Sciatic nerve (tissue), 2 donors: Measurements from ENCODE around the gene OTOS. TPM values are rescaled to one million over a fixed set of nuclear protein-coding genes. Genes with fewer than 3 reads are reported as not detected.

Source experiments
- ATAC-seq: fragments of 200-7000 bp; cut with Tn5 transposase; one replicate; pipeline ENCODE4 v1.9.1; 2020; ENCODE audit warnings: mild to moderate bottlenecking, moderate library complexity
- DNase-seq: peaks from one replicate; pipeline ENCODE4 v3.0.0-alpha.2; 2020; ENCODE audit warnings: low spot score
- intact Hi-C: fragments of 100-400 bp; cut with DNase I; formaldehyde crosslinking; loops from one replicate; pipeline ENCODE4 v1.14.2; 2022
- total RNA-seq: library from RNA; stranded (reverse); fragmentation: NEBNext Ultra II Directional; extraction: Animal tissue kit (Norgen Biotek cat#: 25700); gene quantifications from one replicate; pipeline ENCODE4 v1.2.1, GENCODE V29; 2021
- donor health status: DM: no; HTN: no; CAD: no.
- donor health status: DM: no; HTN: no; CAD: no.

Gene OTOS
- total RNA-seq, 1 donor from 2014 or later = not detected

DNA sequence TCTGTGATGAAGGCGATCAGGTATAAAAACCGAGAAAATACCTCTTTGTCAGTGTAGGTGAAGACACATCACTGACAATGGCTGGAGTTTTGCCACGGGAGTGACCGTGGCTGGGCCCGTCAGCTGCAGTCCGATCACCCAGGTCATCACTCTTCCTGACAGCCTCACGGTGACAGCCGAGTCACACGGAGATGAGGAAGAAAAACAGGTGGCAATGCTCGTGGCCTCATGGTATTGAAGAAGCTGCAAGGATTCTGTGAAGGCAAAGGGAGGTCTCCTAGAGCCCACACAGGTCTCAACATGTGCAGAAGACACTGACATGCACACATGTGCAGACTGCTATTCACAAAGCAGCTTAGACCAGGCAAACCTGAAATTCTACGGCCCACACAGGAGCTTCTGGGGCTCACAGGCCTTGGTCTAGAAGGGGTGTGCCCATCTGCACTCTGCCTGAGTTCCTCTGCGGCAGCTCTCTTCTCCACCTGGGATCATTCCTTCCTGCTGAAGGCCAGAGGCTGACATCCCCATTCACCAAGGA, 11.8 kb downstream of the OTOS start:
- intact Hi-C loops = no loop called here
- ATAC-seq (no peak), DNase-seq (peak; percentile 14)

DNA sequence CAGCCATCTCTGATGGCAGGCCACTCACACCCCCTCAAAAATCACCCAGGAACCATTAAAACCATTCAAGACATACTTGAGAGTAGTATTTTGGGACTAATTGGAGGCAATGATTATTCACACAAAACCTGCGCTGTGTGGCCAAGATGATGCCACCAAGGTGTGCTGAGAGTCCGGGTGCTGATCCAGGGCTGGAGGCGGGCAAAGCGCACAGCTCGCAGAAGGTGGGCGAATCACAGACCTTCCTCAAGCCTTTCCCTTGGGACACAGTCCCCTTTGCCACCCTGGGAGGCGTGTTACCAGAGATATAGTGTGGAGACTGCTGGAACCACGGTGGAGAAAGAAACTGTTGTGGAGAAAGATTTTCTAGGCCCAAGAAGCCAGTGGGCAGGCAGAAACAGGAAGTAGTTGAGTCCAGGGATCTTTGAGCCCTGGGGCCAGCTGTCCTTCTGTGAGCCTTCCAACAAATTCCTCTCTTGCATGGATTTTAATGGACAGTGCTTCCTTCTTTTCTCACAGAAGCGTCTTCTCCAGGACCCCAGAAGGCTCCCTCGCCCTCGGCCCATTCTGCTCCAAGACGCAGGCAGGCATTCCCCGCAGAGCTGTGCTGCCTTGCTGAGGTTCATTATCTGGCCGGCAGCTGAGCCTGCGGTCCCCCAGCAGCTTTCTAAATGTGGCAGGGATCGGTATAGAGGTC, 12.4 kb downstream of the OTOS start:
- DNase-seq (peak; percentile 40), ATAC-seq (no peak)
- intact Hi-C loops = no loop called here

DNA sequence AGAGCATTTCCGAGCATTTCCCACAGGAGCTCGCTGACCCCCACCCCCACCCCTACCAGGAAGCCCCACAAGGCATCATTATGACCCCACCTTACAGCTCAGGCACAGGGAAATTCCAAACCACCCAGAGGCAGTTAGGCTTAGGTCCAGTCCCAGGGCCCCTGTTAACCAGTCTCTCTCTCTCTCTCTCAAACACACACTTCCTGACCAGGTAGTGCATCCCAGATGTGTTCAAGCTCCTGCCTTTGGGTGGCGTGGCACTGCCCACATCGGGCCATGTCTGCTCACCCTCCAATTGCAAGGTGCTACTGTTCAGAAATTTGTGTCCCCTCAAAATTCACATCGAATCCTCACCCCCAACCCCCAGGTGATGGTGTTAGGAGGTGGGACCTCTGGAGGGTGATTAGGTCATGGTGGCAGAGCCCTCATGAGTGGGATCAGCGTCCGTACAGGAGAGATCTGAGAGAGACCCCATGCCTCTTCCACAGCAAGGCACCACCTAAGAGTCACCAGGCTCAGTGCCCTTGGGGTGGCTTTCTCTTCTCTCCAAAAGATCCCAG, 13.2 kb downstream of the OTOS start:
- ATAC-seq = no peak
- intact Hi-C loops = no loop called here
- DNase-seq = peak; percentile 15

DNA sequence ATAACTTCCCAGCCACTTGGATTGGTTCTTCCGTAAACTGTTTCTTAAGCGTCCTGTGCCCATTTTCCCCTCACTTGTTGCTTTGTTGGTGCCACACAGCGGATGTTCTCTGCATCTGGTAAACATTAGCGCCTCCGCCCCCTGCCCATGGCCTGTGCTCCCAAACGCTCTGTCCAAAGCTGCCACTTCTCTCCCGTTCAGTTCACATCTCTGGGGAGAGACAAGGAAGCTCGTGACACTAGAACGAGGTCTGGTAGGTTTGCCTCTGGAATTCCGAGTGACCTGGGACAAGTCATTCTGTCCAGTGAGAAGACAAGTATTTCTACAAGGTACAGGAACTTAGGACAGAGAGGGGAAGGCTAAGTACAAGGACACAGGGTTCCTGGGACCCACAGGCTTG, 13.7 kb downstream of the OTOS start:
- ATAC-seq (no peak), DNase-seq (peak; percentile 19)
- intact Hi-C loops = no loop called here

DNA sequence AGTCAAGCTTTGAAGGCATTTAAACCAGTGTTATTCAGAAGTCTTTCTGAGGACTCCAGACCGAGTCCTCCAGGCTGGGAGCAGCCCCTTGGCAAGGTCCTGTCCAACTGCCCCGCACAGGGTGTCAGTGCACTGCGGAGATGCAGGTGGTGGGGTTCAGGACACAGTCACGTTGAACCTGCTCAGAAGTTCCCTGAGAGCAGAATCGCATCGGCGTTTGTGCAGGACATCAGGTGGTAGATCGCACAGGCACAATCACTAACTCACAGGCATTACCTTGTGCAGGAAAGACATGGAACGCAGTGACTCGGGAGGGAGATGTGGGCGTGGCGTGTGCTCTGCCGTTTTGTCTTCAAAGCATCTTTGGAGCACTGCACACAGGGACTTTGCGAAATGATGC, 14.7 kb downstream of the OTOS start:
- ATAC-seq (no peak), DNase-seq (peak; percentile 19)
- intact Hi-C loops = no loop called here

DNA sequence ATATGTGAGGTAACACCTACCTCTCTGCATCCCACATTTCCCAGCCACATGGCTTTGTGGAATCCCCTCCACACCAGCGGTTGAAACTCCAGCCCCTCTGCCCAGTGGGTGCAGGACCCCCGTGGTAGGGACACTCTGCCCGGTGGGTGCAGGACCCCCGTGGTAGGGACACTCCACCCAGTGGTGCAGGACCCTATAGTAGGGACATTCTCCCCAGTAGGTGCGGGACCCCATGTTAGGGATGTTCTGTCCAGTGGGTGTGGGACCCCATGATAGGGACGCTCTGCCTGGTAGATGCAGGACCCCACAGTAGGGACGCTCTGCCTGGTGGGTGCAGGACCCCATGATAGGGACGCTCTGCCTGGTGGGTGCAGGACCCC, 15.8 kb downstream of the OTOS start:
- intact Hi-C loops = no loop called here
- DNase-seq (peak; percentile 27), ATAC-seq (no peak)

DNA sequence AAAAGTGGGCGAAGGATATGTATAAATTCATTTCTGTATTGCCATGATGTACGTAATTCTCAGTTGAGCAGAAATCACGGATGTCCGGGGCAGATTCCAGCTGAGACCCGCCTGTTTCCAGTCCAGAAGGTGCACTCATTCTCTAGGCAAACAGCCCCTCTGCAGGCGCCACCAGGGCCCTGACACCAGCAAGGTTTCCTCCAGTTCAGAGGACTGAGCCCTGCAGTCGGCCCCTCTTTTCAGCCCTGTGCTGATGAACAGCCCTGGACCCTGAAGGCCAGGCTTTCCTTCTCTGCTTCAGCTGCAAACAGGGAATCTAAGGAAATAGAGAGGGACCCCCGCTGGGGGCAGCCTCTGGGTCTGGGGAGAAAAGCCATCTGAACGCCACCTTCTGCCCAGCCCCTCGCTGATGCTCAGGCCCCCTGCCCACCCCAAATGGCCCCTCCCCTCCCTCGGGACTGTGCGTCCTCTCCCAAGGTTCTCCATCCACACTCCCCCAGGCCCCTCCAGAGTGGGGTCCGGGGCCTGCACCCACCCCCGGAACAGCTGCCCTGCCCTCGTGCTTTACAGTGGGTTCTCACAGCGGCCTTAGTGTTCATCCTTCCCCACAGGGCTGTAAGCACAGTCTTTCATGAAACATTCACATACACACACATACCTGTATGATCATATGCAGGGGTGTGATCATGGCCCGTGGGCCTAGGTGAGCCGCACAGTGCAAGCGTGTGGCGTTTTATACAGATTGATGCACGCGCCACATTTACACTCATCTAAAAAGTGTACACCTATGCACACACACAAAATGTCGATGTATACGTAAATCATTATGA, 16.4 kb downstream of the OTOS start:
- no peak for ATAC-seq
- intact Hi-C loops = no loop called here
- peak; percentile 41 for DNase-seq

DNA sequence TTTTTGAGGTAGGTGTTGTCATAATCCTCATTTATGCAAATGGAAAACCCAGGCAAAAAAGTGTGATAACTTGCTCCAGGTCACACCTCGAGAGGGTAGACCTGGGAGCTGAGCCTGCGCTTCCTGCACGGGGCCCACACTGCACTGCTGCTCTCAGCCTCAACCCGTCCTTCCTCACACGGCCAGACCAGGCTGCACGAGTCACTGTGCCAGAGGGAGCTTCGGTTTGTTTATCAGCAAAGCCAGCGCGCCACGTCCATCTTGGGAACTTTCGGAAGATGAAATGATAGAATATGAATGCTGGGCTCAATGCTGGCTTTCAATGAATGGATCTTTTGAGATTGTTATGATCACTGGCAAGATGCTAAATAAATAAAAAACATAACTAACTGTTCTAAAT, 18.8 kb downstream of the OTOS start:
- no peak for ATAC-seq
- DNase-seq = no peak
- intact Hi-C loops = no loop called here

DNA sequence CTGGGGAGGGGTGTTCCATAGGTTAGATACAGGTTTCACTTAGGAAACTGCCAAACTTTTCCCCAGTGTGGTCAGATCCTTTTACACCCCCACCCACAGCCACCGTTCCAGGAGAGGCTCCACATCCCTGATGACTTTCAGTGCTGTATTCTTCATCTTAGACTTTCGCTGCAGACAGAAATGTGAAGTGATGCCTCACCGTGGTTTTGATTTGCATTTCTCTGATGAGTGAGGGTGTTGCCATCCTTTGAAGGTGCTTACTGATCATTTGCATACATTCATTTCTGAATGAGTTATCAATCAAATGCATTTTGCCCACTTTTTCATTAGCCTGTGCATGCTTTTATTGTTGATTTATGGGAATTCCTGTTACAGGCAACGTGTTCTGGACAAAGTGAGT, 19.3 kb downstream of the OTOS start:
- no peak for DNase-seq
- intact Hi-C loops = no loop called here
- no peak for ATAC-seq

DNA sequence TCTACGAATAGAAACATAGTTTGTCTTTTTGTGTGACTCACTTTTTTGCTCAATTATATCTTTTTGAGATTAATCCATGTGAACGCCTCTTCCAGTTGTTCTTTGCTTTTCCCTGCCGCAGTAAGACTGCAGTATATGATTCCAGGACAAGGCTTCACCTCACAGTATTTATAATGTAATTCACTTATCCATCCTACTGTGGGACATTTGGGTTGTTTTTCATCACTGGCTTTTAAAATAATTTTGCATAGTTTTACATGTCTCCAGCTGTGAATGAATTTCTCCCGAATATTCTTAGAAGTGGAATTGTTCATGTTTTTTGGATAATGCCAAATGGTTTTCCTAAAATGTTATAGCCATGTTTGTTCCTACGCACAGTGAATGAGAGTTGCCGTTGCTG, 26.2 kb downstream of the OTOS start:
- intact Hi-C loops = no loop called here
- DNase-seq (no peak), ATAC-seq (no peak)

DNA sequence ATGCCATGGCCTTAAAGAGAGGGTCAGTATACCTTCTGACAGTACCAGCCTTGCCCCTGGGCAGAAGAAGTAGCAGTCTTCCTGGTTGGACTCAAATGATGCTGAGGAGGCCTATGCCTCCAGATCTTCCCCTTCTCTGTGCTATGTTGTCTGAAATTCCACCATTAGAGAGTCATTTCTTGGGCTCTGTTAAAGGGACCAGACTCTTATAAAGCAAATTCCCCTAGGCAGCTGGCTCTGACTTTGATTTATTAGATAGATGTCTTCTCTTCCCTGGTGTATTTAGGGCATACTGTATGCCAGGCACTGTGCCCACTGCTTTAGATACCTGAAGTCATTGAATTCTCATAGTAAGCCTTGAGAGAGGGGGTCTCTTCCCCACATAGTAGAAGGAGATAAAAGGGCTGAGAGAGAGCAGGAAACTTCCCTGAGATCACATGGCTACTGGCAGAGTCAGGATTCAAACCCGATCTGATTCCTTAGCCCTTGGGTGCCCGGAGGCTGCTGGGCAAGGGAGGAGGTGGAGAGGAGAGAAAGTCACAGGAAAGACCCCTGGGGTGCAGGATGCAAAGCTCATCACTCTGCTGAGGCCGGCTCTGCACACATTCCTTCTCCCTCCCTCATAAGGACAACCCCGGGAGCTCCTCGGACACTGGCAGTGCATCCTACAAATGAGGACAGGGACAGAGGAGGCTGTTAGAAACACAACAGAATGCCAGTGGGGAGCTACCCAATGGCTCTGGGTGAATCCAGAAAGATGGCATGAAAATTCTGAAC, 27.4 kb downstream of the OTOS start:
- ATAC-seq = no peak
- DNase-seq = no peak
- intact Hi-C loops = no loop called here

DNA sequence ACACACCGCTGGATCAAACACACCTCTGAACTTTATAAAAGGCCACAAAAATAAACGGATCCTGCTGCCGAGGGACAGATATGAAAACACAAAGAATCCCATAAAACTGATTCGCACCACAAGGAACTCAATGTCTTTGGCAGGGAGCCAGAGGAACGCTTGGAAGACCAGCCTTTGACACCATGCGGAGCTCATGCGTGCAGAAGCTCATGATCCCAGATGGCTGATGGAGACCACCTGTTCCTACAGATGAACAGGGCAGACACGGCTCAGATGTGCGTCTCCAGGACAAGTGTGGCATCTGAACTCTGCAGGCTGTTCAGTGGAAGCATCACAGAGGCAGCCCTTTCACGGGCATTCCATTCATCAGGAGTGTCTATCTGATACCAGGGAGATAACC, 29.2 kb downstream of the OTOS start:
- intact Hi-C loops = no loop called here

DNA sequence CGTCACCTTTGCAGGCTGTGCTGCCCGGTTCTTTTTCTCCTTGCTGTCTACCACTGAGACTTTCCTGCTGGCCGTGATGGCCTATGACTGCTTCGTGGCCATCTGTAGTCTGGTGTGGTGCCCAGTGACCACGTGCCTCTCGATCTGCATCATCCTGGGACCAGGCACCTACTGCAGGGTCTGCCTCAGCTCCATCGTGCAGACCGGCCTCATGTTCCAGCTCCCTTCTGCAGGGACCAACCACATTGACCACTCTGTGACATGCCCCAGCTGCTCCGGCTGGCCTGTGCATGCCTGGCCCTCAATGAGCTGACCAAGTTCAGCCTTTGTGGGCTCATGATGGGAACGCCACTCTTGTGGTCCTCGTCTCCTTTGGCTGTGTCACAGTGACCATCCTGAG, 31.1 kb downstream of the OTOS start:
- intact Hi-C loops = no loop called here
- no peak for DNase-seq
- ATAC-seq = no peak

More for the DNA sequence above, 29.2 kb downstream of the OTOS start:
- ATAC-seq = no peak
- DNase-seq = no peak

DNA sequence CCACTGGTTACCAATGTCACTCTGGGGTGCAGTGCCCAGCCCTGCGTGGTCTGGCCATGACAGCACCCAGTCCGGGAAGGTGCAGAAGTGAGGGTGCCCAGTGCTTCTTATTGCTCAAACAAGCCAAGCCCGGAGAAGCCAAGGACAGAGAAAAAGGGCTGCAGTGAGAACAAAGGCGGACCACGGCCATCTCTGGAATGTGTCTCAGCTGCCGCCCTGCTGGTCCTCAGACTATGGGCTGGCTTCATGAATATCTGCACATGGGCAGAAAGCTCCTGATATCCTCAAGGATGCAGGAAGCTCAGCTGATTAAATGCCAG, 33.0 kb downstream of the OTOS start:
- DNase-seq (no peak), ATAC-seq (no peak)
- intact Hi-C loops = no loop called here

DNA sequence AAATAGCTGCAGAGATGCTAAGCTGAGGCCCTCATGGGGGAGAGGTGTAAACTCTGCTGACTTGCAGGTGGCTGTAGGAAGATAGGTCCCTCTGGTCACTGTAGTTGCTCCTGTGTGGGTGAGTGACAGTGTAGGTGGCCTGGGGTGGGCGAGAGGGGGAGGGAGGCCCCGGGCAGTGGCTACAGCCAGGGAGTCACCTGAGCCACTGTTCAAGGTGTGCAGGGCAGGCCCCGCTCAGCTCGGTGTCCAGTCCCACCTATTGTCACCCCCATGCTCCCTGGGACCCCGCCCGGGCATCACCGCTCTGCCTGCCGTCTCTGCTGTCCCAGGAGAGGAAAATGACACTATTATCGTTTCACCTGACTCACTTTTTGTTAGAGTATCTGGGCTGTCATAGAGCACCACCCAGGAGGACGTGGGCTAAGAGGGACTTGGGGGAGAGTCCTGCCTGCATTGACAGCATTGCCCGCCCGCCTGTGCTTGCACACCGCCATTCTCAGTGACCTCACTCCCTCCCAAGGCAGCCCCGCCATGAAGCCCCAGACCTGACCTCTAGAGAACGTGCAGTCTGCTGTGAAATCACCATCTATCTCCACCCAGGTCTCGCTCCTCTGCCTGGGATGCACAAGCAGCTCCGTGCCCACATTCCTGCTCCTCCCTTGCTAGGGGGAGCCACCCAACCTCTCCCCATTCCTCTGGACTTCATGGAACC, 33.5 kb downstream of the OTOS start:
- no peak for DNase-seq
- intact Hi-C loops = no loop called here
- no peak for ATAC-seq

DNA sequence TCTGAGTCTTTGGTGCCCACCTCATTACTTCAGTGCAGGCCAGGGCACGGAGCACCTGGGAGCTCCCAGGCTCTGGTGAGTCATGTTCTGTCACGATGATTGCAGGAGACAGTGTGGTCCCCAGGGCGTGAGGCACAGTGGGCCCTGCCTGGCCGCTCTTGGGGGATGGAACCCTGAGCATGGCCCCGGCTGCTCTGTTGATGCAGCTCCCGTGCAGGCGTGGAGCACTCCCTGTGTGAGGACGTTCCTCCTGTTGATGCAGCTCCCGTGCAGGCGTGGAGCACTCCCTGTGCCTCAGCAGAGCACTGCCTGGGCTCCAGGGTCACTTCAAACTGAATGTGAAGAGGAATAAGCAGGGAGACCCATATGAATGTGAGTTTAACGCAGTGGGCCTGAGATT, 34.5 kb downstream of the OTOS start:
- DNase-seq (no peak), ATAC-seq (no peak)
- intact Hi-C loops = no loop called here

DNA sequence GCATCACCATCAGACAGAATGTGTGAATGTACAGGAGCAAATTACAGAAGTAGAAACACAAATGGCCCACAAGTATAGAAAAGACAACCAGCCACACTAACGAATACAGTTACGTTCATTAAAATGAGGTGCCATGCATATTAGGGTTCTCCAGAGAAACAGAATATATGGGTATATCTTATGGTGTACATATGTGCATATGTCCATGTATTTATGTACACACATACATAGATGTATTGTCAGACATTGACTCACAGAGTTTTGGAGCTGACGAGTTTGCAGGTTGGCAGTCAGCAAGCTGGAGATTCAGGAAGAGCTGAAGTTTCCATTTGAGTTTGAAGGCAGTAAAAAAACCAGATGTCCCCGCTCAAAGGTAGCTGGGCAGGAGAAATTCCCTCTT, 37.3 kb downstream of the OTOS start:
- no peak for ATAC-seq

DNA sequence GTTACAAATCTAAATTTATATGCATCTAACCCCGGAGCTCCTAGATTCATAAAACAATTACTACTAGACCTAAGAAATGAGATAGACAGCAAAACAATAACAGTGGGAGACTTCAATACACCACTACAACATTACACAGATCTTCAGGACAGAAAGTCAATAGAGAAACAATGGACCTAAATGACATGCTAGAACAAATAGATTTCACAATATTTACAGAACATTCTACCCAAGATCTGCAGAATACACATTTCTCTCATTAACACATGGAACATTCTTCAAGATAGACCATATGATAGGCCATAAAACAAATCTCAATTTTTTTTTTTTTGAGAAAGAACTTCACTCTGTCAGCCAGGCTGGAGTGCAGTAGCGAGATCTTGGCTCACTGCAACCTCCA, 42.1 kb downstream of the OTOS start:
- no peak for ATAC-seq
- no peak for DNase-seq
- intact Hi-C loops = no loop called here

More for the DNA sequence above, 37.3 kb downstream of the OTOS start:
- DNase-seq = no peak
- intact Hi-C loops = no loop called here
